T47D (cell line): Measurements from ENCODE around the gene GLYATL3.
"Not testable (repeated sequence)": the region's sequence is repeated elsewhere in the genome, so short reads cannot be mapped to it uniquely, and the experiment has no call there.

ENCODE experiments used
- DNase-seq, 2 experiments: peaks; one replicate each; pipeline versions ENCODE4 v3.0.0 to v3.0.0-alpha.2; 2011 to 2012; ENCODE audit warnings: low read depth in 1 of 2, low spot score in 1 of 2
- JUND ChIP-seq: IDR thresholded peaks from 2 replicates; pipeline ENCODE4 v1.6.1; 2012; ENCODE audit warnings: low read depth
- in situ Hi-C: cut with HindIII; loops from 2 replicates; pipeline ENCODE4 v1.10.0; 2016; ENCODE audit warnings: low sequenced_read_pairs, low pct_unique_long_range_greater_than_20kb

Gene GLYATL3

GRCh38 chr6:49499623-49500022, at the start of gene GLYATL3:
Gene GLYATL3 (plus strand): TSS chr6:49499923. CDS start chr6:49511991, 12,068 bp downstream.
- TF ChIP-seq JUND = no peak
- DNase-seq = peak in 1 of 2 experiments; percentile 27
- in situ Hi-C loops = no loop called here

- TF ChIP-seq JUND = no peak
- DNase-seq = peak in 1 of 2 experiments; percentile 35
- in situ Hi-C loops = no loop called here
These were observed 46.5 kb upstream of the GLYATL3 start for GRCh38 chr6:49453221-49453620.

- no peak for TF ChIP-seq JUND
- no peak for DNase-seq
- in situ Hi-C loops = no loop called here
These were observed 44.7 kb upstream of the GLYATL3 start for GRCh38 chr6:49454787-49455709.

GRCh38 chr6:49457771-49458170, 42.0 kb upstream of the GLYATL3 start:
- TF ChIP-seq JUND = no peak
- in situ Hi-C loops = no loop called here
- no peak for DNase-seq

- in situ Hi-C loops = no loop called here
- no peak for DNase-seq
- TF ChIP-seq JUND = no peak
These were observed 37.7 kb upstream of the GLYATL3 start for GRCh38 chr6:49462071-49462470.

- TF ChIP-seq JUND = no peak
- no peak for DNase-seq
- in situ Hi-C loops = no loop called here
These were observed 37.2 kb upstream of the GLYATL3 start for GRCh38 chr6:49462599-49462926.

GRCh38 chr6:49462927-49463611, 36.7 kb upstream of the GLYATL3 start, which contains the start of the genes CENPQ and MMUT:
Gene CENPQ (plus strand): TSS chr6:49463370. CDS start chr6:49470177, 6,807 bp downstream.
Gene MMUT (minus strand): TSS chr6:49463253. CDS start chr6:49459466, 3,787 bp downstream.
- in situ Hi-C loops = no loop called here
- DNase-seq = peak; percentile 85 to 97
- no peak for TF ChIP-seq JUND

GRCh38 chr6:49463612-49463967, 36.1 kb upstream of the GLYATL3 start:
- in situ Hi-C loops = no loop called here
- DNase-seq = no peak
- TF ChIP-seq JUND = no peak

GRCh38 chr6:49464691-49465090, 35.0 kb upstream of the GLYATL3 start:
- no peak for DNase-seq
- no peak for TF ChIP-seq JUND
- in situ Hi-C loops = no loop called here

- in situ Hi-C loops = no loop called here
- no peak for DNase-seq
- no peak for TF ChIP-seq JUND
These were observed 31.7 kb upstream of the GLYATL3 start for GRCh38 chr6:49468042-49468441.

- DNase-seq, in situ Hi-C loops: not testable (repeated sequence)
These were observed 23.2 kb upstream of the GLYATL3 start for GRCh38 chr6:49476564-49476963.

- DNase-seq = no peak
- in situ Hi-C loops = no loop called here
- TF ChIP-seq JUND = no peak
These were observed 20.3 kb upstream of the GLYATL3 start for GRCh38 chr6:49479308-49479970.

GRCh38 chr6:49481846-49482245, 17.9 kb upstream of the GLYATL3 start:
- in situ Hi-C loops, DNase-seq: not testable (repeated sequence)

GRCh38 chr6:49483380-49483779, 16.3 kb upstream of the GLYATL3 start:
- DNase-seq, in situ Hi-C loops: not testable (repeated sequence)
